Transverse colon (tissue), 3 donors: Measurements from ENCODE around the gene KLF15.

ENCODE experiments used
- CTCF ChIP-seq, 5 experiments: fragments of 200-600 bp in 3 of 5; fragments of 450-650 bp in 2 of 5; sonication (generic) in 3 of 5; IDR thresholded peaks; 1 replicate in 2 of 5; 2 replicates in 3 of 5; pipeline ENCODE4 v1.5.1; 2016 to 2017; ENCODE audit warnings: antibody characterized with exemption in 5 of 5, inconsistent platforms in 3 of 5, mild to moderate bottlenecking in 2 of 5, moderate library complexity in 1 of 5
- POLR2A ChIP-seq: fragments of 450-650 bp; IDR thresholded peaks from one replicate; pipeline ENCODE4 v1.6.1; 2016; ENCODE audit warnings: antibody characterized with exemption, mild to moderate bottlenecking, moderate library complexity

- TF ChIP-seq CTCF (IDR thresholded peaks at IDR 0.05) (no peak), POLR2A (no peak)
Measured at GRCh38 chr3:126396536-126396935, 39.3 kb upstream of the KLF15 start.
